Vagina (tissue), 2 donors: ENCODE data around the gene AP5M1. TPM values are rescaled to one million over a fixed set of nuclear protein-coding genes. Genes with fewer than 3 reads are reported as not detected.

Source experiments
- DNase-seq, 2 donors: peaks; one replicate each; pipeline ENCODE4 v3.0.0-alpha.2; 2017; ENCODE audit errors: extremely low spot score in 2 of 2
- H3K27ac ChIP-seq: fragments of 200-600 bp; sonication (generic); one replicate; pipeline ENCODE4 v1.5.1; 2019
- H3K27me3 ChIP-seq: fragments of 200-600 bp; sonication (generic); one replicate; pipeline ENCODE4 v1.5.1; 2019
- H3K36me3 ChIP-seq, 2 donors: fragments of 200-600 bp; sonication (generic); one replicate each; pipeline ENCODE4 v1.5.1; 2017 to 2019
- H3K4me1 ChIP-seq: fragments of 200-600 bp; sonication (generic); one replicate; pipeline ENCODE4 v1.5.1; 2019
- H3K4me3 ChIP-seq, 2 donors: fragments of 200-600 bp; sonication (generic); 1 replicate in 1 of 2; 2 replicates in 1 of 2; pipeline ENCODE4 v1.5.1; 2016 to 2019
- H3K9me3 ChIP-seq: fragments of 200-600 bp; sonication (generic); one replicate; pipeline ENCODE4 v1.5.1; 2019
- POLR2A ChIP-seq, 2 donors: fragments of 450-650 bp; IDR thresholded peaks; one replicate each; pipeline ENCODE4 v1.6.1; 2017; ENCODE audit warnings: antibody characterized with exemption in 2 of 2, mild to moderate bottlenecking in 2 of 2, moderate library complexity in 2 of 2
- POLR2AphosphoS5 ChIP-seq, 2 donors: sonication (generic); formaldehyde crosslinking; IDR thresholded peaks; one replicate each; pipeline ENCODE4 v1.9.0; 2017; ENCODE audit warnings: antibody characterized with exemption in 2 of 2, mild to moderate bottlenecking in 2 of 2, low read depth in 1 of 2; ENCODE audit not compliant: insufficient read depth in 1 of 2
- intact Hi-C: fragments of 100-400 bp; cut with DNase I; formaldehyde crosslinking; loops from one replicate; pipeline ENCODE4 v1.15.1; 2023
- total RNA-seq: library from RNA; depleted of rRNA; stranded (reverse); fragments of >200 nt; gene quantifications from one replicate; pipeline ENCODE4 v1.2.3, GENCODE V29; 2016
- TF ChIP-seq, protein P1 (sequence below), 3 experiments: fragments of 450-650 bp in 2 of 3; fragments of 200-600 bp in 1 of 3; sonication (generic) in 1 of 3; IDR thresholded peaks; one replicate each; pipeline ENCODE4 v1.5.1; 2017 to 2019; ENCODE audit warnings: antibody characterized with exemption in 3 of 3, mild to moderate bottlenecking in 2 of 3, moderate library complexity in 2 of 3

Gene AP5M1
- total RNA-seq, 1 donor from 2014 or later: 18.2 TPM

DNA sequence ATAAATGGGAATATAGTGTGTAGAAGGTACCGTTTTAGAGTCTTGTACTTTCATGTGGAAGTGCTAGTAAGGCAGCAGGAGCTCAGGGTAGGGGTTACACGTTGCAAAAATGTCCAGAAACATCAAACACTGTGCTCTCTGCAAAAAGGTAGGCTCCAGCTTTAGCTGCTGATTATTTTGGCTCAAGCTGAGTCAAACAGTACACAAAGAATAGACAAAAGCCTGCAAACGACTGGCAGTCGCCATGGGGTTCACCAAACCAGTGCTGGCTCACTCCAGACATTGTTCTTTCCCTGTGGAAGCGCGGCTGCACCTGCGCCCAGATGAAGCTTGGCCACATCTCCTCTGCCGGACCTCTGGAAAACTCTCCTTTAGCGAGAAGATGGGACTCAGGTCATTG lies 76.3 kb downstream of the AP5M1 start:
- H3K4me1 ChIP-seq: no peaks in the 10 kb centered on the region
- no peaks in the 10 kb centered on the region for H3K36me3 ChIP-seq
- no peak overlapping the region for H3K27ac ChIP-seq
- TF ChIP-seq POLR2A (IDR thresholded peaks at IDR 0.05) (no peak), POLR2AphosphoS5 (IDR thresholded peaks at IDR 0.05; ENCODE audit: insufficient read depth in 1 of 2, low read depth in 1 of 2) (no peak)
- TF ChIP-seq, protein P1, sequence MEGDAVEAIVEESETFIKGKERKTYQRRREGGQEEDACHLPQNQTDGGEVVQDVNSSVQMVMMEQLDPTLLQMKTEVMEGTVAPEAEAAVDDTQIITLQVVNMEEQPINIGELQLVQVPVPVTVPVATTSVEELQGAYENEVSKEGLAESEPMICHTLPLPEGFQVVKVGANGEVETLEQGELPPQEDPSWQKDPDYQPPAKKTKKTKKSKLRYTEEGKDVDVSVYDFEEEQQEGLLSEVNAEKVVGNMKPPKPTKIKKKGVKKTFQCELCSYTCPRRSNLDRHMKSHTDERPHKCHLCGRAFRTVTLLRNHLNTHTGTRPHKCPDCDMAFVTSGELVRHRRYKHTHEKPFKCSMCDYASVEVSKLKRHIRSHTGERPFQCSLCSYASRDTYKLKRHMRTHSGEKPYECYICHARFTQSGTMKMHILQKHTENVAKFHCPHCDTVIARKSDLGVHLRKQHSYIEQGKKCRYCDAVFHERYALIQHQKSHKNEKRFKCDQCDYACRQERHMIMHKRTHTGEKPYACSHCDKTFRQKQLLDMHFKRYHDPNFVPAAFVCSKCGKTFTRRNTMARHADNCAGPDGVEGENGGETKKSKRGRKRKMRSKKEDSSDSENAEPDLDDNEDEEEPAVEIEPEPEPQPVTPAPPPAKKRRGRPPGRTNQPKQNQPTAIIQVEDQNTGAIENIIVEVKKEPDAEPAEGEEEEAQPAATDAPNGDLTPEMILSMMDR (IDR thresholded peaks at IDR 0.05): no peak
- DNase-seq: no peak
- no peaks in the 10 kb centered on the region for H3K9me3 ChIP-seq
- intact Hi-C loops: no loop called here
- no peak overlapping the region for H3K4me3 ChIP-seq
- H3K27me3 ChIP-seq: no peaks in the 10 kb centered on the region

DNA sequence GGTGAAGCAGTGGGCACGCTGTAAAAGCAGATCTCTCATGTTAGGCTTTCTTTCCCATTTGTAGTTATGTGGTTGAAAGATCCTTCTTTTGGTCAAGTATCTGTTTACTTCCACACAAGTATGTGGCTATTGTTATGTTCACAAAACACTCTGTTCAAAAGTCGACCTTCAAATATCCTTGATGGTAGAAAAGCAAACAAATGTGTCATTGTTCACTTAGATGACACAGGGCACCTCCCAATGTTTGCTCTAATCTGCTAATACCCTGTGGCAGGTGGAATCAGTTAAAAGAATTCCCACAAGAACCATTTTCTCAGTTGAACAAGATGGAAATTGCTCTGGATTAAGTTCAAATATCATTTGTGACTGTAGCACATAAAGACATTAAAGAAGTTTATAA lies 78.0 kb downstream of the AP5M1 start:
- Histone ChIP-seq H3K4me3 (no peak overlapping the region), H3K27ac (no peak overlapping the region), H3K4me1 (no peaks in the 10 kb centered on the region), H3K9me3 (no peaks in the 10 kb centered on the region), H3K36me3 (no peaks in the 10 kb centered on the region), H3K27me3 (no peaks in the 10 kb centered on the region)
- DNase-seq: no peak
- intact Hi-C loops: no loop called here
- TF ChIP-seq, protein P1 (IDR thresholded peaks at IDR 0.05): no peak
- no peak for TF ChIP-seq POLR2A (IDR thresholded peaks at IDR 0.05)
- no peak for TF ChIP-seq POLR2AphosphoS5 (IDR thresholded peaks at IDR 0.05; ENCODE audit: insufficient read depth in 1 of 2, low read depth in 1 of 2)

Other genes with a start within 250 kb of the AP5M1 start
- 33.9 TPM for gene EXOC5, start 66 bp upstream of the AP5M1 start, total RNA-seq
- gene NAA30, start 121.6 kb downstream of the AP5M1 start, total RNA-seq: 14.0 TPM
- not detected for gene CCDC198, start 224.9 kb downstream of the AP5M1 start, total RNA-seq